HepG2 (cell line): Measurements from ENCODE around the gene FBXW8. TPM values are rescaled to one million over a fixed set of nuclear protein-coding genes. Genes with fewer than 3 reads are reported as not detected.

Experiments used
- FOXP1 ChIP-seq, 2 experiments: fragments of 450-650 bp in 1 of 2; IDR thresholded peaks; 2 replicates each; pipeline ENCODE4 v1.6.1; 2017 to 2018; ENCODE audit warnings: antibody characterized with exemption in 1 of 2
- HNRNPK ChIP-seq: fragments of 200-400 bp; formaldehyde crosslinking; IDR thresholded peaks from 2 replicates; pipeline ENCODE4 v1.6.1; 2018; ENCODE audit warnings: low read length, low read depth, moderate library complexity, mild to moderate bottlenecking; ENCODE audit not compliant: poor library complexity, severe bottlenecking
- IKZF4 ChIP-seq: sonication (generic); formaldehyde crosslinking; IDR thresholded peaks from 2 replicates; pipeline ENCODE4 v1.5.1; 2020; ENCODE audit warnings: borderline replicate concordance, mild to moderate bottlenecking, low read depth, missing genetic modification reagents; ENCODE audit errors: not compliant biosample characterization
- RCOR2 ChIP-seq: IDR thresholded peaks from 2 replicates; pipeline ENCODE4 v1.6.1; 2016; ENCODE audit warnings: missing biosample characterization, missing genetic modification reagents
- SATB2 ChIP-seq: sonication (generic); formaldehyde crosslinking; IDR thresholded peaks from 2 replicates; pipeline ENCODE4 v1.5.0; 2020; ENCODE audit warnings: missing genetic modification reagents
- SMAD9 ChIP-seq: sonication (generic); formaldehyde crosslinking; IDR thresholded peaks from 2 replicates; pipeline ENCODE4 v1.5.1; 2020; ENCODE audit warnings: mild to moderate bottlenecking, missing genetic modification reagents
- SMYD3 ChIP-seq: sonication (generic); formaldehyde crosslinking; IDR thresholded peaks from 2 replicates; pipeline ENCODE4 v1.8.1; 2023; ENCODE audit warnings: mild to moderate bottlenecking, missing genetic modification reagents
- SP140L ChIP-seq: sonication (generic); formaldehyde crosslinking; IDR thresholded peaks from 2 replicates; pipeline ENCODE4 v1.4.0; 2020; ENCODE audit warnings: missing genetic modification reagents, borderline replicate concordance
- TOPORS ChIP-seq: sonication (generic); formaldehyde crosslinking; IDR thresholded peaks from 2 replicates; pipeline ENCODE4 v1.8.0; 2023; ENCODE audit warnings: mild to moderate bottlenecking, missing genetic modification reagents
- TSC22D2 ChIP-seq: sonication (generic); formaldehyde crosslinking; IDR thresholded peaks from 2 replicates; pipeline ENCODE4 v1.5.1; 2020; ENCODE audit warnings: missing genetic modification reagents, mild to moderate bottlenecking, borderline replicate concordance
- ZKSCAN8 ChIP-seq: IDR thresholded peaks from 2 replicates; pipeline ENCODE4 v1.6.1; 2016; ENCODE audit warnings: borderline replicate concordance, missing genetic modification reagents, missing compliant biosample characterization
- ZNF124 ChIP-seq: sonication (generic); formaldehyde crosslinking; IDR thresholded peaks from 2 replicates; pipeline ENCODE4 v1.4.0; 2020; ENCODE audit warnings: missing genetic modification reagents
- ZNF224 ChIP-seq: sonication (generic); formaldehyde crosslinking; IDR thresholded peaks from 2 replicates; pipeline ENCODE4 v1.5.0; 2020; ENCODE audit warnings: mild to moderate bottlenecking, missing genetic modification reagents
- ZNF331 ChIP-seq: sonication (generic); formaldehyde crosslinking; IDR thresholded peaks from 2 replicates; pipeline ENCODE4 v1.4.0; 2020; ENCODE audit warnings: missing genetic modification reagents
- ZNF558 ChIP-seq: sonication (generic); formaldehyde crosslinking; IDR thresholded peaks from 2 replicates; pipeline ENCODE4 v1.9.0; 2022; ENCODE audit warnings: mild to moderate bottlenecking, missing genetic modification reagents, borderline replicate concordance
- ZSCAN20 ChIP-seq: sonication (generic); formaldehyde crosslinking; IDR thresholded peaks from 2 replicates; pipeline ENCODE4 v1.4.0; 2020; ENCODE audit warnings: missing genetic modification reagents, mild to moderate bottlenecking, borderline replicate concordance
- polyA plus RNA-seq, 8 experiments: library from polyadenylated mRNA; depleted of rRNA in 3 of 8; stranded (reverse) in 7 of 8; unstranded in 1 of 8; fragments of >200 nt; fragmentation: Illumina TruSeq in 4 of 8; extraction: Trizol in 4 of 8; gene quantifications; 2 replicates each; pipeline versions ENCODE4 v1.2.1 to v1.2.3, GENCODE V29; 2011 to 2016; ENCODE audit warnings: low read depth in 4 of 8, missing spikeins in 1 of 8, mixed read lengths in 1 of 8; ENCODE audit not compliant: insufficient read depth in 1 of 8
- total RNA-seq, 5 experiments: library from RNA; depleted of rRNA; stranded (reverse); fragments of >200 nt; fragmentation: Illumina TruSeq; extraction: Trizol; gene quantifications; 2 replicates each; pipeline ENCODE4 v1.2.3, GENCODE V29; 2016; ENCODE audit warnings: low read depth in 1 of 5
- TF ChIP-seq, protein P1 (sequence below): IDR thresholded peaks from 2 replicates; pipeline ENCODE4 v1.6.1; 2016; ENCODE audit warnings: mild to moderate bottlenecking, missing biosample characterization, missing genetic modification reagents
- TF ChIP-seq, protein P2 (sequence below): sonication (generic); formaldehyde crosslinking; IDR thresholded peaks from 2 replicates; pipeline ENCODE4 v1.5.0; 2020; ENCODE audit warnings: missing genetic modification reagents
- TF ChIP-seq, protein P3 (sequence below): sonication (generic); formaldehyde crosslinking; IDR thresholded peaks from 2 replicates; pipeline ENCODE4 v1.4.0; 2020; ENCODE audit warnings: mild to moderate bottlenecking, low read depth, missing genetic modification reagents
- TF ChIP-seq, protein P4 (sequence below): fragments of 450-650 bp; IDR thresholded peaks from 2 replicates; pipeline ENCODE4 v1.6.1; 2017
- TF ChIP-seq, protein P5 (sequence below): IDR thresholded peaks from 2 replicates; pipeline ENCODE4 v1.6.1; 2016
- TF ChIP-seq, protein P6 (sequence below): IDR thresholded peaks from 2 replicates; pipeline ENCODE4 v1.6.1; 2016; ENCODE audit warnings: mild to moderate bottlenecking

The FBXW8 gene
- total and polyA plus RNA-seq, 2 of the 13 experiments (the other 11 are each of a cell fraction or from before 2014, with no cell fraction given), result 5.1 to 5.9 TPM

DNA sequence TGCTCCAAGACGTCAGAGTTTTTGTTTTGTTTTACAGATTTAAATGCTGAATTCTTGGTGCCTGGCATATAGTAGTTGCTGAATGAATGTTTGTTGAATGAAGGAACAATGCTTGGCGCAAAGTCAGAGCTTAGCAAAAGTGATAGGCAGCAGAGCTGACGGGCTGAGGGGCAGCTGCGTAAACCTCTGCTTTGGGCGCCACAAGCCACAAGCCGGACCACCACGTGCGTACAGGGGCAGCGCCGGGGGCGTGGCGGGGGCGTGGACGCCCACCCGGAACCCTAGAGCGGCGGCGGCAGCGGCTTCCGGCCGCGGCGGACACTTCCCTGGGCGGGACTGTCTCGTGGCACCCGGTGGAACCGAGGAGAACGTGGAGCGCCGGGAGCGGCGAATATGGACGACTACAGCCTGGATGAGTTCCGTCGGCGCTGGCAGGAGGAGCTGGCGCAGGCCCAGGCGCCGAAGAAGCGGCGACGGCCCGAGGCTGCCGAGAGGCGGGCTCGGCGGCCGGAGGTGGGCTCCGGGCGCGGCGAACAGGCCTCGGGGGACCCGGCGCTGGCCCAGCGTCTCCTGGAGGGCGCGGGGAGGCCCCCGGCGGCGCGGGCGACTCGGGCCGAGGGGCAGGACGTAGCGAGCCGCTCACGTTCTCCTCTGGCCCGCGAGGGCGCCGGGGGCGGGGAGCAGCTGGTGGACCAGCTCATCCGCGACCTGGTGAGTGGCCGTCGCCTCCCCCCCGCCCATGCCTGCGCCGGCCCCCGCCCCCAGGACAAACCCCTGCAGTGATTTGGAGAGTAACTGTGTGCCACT, at the start of gene FBXW8 (continued):
- TF ChIP-seq, protein P1, sequence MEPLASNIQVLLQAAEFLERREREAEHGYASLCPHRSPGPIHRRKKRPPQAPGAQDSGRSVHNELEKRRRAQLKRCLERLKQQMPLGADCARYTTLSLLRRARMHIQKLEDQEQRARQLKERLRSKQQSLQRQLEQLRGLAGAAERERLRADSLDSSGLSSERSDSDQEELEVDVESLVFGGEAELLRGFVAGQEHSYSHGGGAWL (CRISPR knock-in tag), result peak; percentile 96
- peak; percentile 62; the same call in 1 of the 2 replicates for TF ChIP-seq ZSCAN20 (CRISPR knock-in tag)
- no peak for TF ChIP-seq ZNF124
- TF ChIP-seq, protein P2, sequence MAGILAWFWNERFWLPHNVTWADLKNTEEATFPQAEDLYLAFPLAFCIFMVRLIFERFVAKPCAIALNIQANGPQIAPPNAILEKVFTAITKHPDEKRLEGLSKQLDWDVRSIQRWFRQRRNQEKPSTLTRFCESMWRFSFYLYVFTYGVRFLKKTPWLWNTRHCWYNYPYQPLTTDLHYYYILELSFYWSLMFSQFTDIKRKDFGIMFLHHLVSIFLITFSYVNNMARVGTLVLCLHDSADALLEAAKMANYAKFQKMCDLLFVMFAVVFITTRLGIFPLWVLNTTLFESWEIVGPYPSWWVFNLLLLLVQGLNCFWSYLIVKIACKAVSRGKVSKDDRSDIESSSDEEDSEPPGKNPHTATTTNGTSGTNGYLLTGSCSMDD, result no peak
- TF ChIP-seq ZKSCAN8 (CRISPR knock-in tag), result 0 out of 2 replicates have a peak, but pooled peaks have one; percentile 14
- TF ChIP-seq SMYD3 (CRISPR knock-in tag), result no peak
- 0 out of 2 replicates have a peak, but pooled peaks have one; percentile 53 for TF ChIP-seq SMAD9
- TF ChIP-seq, protein P3, sequence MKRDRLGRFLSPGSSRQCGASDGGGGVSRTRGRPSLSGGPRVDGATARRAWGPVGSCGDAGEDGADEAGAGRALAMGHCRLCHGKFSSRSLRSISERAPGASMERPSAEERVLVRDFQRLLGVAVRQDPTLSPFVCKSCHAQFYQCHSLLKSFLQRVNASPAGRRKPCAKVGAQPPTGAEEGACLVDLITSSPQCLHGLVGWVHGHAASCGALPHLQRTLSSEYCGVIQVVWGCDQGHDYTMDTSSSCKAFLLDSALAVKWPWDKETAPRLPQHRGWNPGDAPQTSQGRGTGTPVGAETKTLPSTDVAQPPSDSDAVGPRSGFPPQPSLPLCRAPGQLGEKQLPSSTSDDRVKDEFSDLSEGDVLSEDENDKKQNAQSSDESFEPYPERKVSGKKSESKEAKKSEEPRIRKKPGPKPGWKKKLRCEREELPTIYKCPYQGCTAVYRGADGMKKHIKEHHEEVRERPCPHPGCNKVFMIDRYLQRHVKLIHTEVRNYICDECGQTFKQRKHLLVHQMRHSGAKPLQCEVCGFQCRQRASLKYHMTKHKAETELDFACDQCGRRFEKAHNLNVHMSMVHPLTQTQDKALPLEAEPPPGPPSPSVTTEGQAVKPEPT (CRISPR knock-in tag), result 0 out of 2 replicates have a peak, but pooled peaks have one; percentile 56
- TF ChIP-seq SP140L (CRISPR knock-in tag), result 0 out of 2 replicates have a peak, but pooled peaks have one; percentile 36
- no peak for TF ChIP-seq FOXP1 (IDR thresholded peaks at IDR 0.05)
- TF ChIP-seq FOXP1 (CRISPR knock-in tag; IDR thresholded peaks at IDR 0.05), result no peak
- TF ChIP-seq ZNF558 (CRISPR knock-in tag), result peak; percentile 81; the same call in 1 of the 2 replicates
- TF ChIP-seq ZNF224, result no peak; the same call in 1 of the 2 replicates
- TF ChIP-seq SATB2 (CRISPR knock-in tag), result no peak; the same call in 1 of the 2 replicates
- peak; percentile 65; the same call in 1 of the 2 replicates for TF ChIP-seq TOPORS (CRISPR knock-in tag)
- peak; percentile 28 for TF ChIP-seq IKZF4 (CRISPR knock-in tag)
- peak; percentile 74 for TF ChIP-seq ZNF331 (CRISPR knock-in tag)
- no peak for TF ChIP-seq RCOR2 (CRISPR knock-in tag)
- TF ChIP-seq, protein P4, sequence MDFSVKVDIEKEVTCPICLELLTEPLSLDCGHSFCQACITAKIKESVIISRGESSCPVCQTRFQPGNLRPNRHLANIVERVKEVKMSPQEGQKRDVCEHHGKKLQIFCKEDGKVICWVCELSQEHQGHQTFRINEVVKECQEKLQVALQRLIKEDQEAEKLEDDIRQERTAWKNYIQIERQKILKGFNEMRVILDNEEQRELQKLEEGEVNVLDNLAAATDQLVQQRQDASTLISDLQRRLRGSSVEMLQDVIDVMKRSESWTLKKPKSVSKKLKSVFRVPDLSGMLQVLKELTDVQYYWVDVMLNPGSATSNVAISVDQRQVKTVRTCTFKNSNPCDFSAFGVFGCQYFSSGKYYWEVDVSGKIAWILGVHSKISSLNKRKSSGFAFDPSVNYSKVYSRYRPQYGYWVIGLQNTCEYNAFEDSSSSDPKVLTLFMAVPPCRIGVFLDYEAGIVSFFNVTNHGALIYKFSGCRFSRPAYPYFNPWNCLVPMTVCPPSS, result no peak
- TF ChIP-seq HNRNPK, result no peak
- TF ChIP-seq TSC22D2 (CRISPR knock-in tag), result peak; percentile 66; the same call in 1 of the 2 replicates
- TF ChIP-seq, protein P5, sequence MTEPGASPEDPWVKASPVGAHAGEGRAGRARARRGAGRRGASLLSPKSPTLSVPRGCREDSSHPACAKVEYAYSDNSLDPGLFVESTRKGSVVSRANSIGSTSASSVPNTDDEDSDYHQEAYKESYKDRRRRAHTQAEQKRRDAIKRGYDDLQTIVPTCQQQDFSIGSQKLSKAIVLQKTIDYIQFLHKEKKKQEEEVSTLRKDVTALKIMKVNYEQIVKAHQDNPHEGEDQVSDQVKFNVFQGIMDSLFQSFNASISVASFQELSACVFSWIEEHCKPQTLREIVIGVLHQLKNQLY, result no peak
- TF ChIP-seq, protein P6, sequence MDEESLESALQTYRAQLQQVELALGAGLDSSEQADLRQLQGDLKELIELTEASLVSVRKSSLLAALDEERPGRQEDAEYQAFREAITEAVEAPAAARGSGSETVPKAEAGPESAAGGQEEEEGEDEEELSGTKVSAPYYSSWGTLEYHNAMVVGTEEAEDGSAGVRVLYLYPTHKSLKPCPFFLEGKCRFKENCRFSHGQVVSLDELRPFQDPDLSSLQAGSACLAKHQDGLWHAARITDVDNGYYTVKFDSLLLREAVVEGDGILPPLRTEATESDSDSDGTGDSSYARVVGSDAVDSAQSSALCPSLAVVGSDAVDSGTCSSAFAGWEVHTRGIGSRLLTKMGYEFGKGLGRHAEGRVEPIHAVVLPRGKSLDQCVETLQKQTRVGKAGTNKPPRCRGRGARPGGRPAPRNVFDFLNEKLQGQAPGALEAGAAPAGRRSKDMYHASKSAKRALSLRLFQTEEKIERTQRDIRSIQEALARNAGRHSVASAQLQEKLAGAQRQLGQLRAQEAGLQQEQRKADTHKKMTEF (CRISPR knock-in tag), result peak; percentile 88; the same call in 1 of the 2 replicates
